Caco-2 (cell line): ENCODE measurements around the gene SLC46A1. TPM values are rescaled to one million over a fixed set of nuclear protein-coding genes. Genes with fewer than 3 reads are reported as not detected.

Experiments used
- BruUV-seq: library from RNA; stranded (reverse); fragments of 400-500 nt; replicated peaks from 2 replicates; lab custom pipeline; 2021; lab: Mats Ljungman, UMichigan
- CTCF ChIA-PET: fragments of 300-600 bp; sonication (Branson Sonifier 250); formaldehyde crosslinking; loops from one replicate; lab custom pipeline; 2022; ENCODE audit warnings: antibody characterized with exemption; lab: Charles Lee
- POLR2A ChIA-PET: fragments of 300-600 bp; sonication (Branson Sonifier 250); formaldehyde crosslinking; loops from one replicate; lab custom pipeline; 2022; ENCODE audit warnings: antibody characterized with exemption; lab: Charles Lee
- DNase-seq, 2 experiments: peaks; one replicate each; pipeline versions ENCODE4 v3.0.0 to v3.0.0-alpha.2; 2020 to 2022
- H3K27me3 ChIP-seq: replicated peaks from 2 replicates; pipeline ENCODE4 v1.6.0; 2011; ENCODE audit warnings: low read length; ENCODE audit not compliant: control insufficient read depth, insufficient read depth
- H3K36me3 ChIP-seq: 2 replicates; pipeline ENCODE4 v1.5.1; 2011; ENCODE audit warnings: low read length; ENCODE audit not compliant: control insufficient read depth, insufficient read depth
- H3K4me1 ChIP-seq: fragments of 250-450 bp; sonication (Bioruptor Pico); 2 replicates; pipeline ENCODE4 v1.5.1; 2020; ENCODE audit warnings: mild to moderate bottlenecking
- H3K4me3 ChIP-seq: 2 replicates; pipeline ENCODE4 v1.5.1; 2011; ENCODE audit warnings: low read depth, mild to moderate bottlenecking, control low read depth, low read length
- H3K9me3 ChIP-seq: fragments of 250-450 bp; sonication (Bioruptor Pico); 2 replicates; pipeline ENCODE4 v1.5.1; 2020; ENCODE audit warnings: mild to moderate bottlenecking, moderate library complexity
- H3K27ac Mint-ChIP-seq: one replicate; pipeline ENCODE4 v1.8.0; 2022; ENCODE audit warnings: mixed read lengths; ENCODE audit not compliant: unreplicated experiment
- H3K27me3 Mint-ChIP-seq: one replicate; pipeline ENCODE4 v1.8.0; 2022; ENCODE audit warnings: mixed read lengths; ENCODE audit not compliant: insufficient read depth, unreplicated experiment
- H3K36me3 Mint-ChIP-seq: one replicate; pipeline ENCODE4 v1.8.0; 2022; ENCODE audit warnings: mild to moderate bottlenecking, mixed read lengths; ENCODE audit not compliant: insufficient read depth, unreplicated experiment
- H3K4me1 Mint-ChIP-seq: one replicate; pipeline ENCODE4 v1.8.0; 2022; ENCODE audit warnings: low read depth, mixed read lengths; ENCODE audit not compliant: unreplicated experiment
- H3K4me3 Mint-ChIP-seq: one replicate; pipeline ENCODE4 v1.8.0; 2022; ENCODE audit warnings: mild to moderate bottlenecking, moderate library complexity, mixed read lengths; ENCODE audit not compliant: unreplicated experiment
- H3K9me3 Mint-ChIP-seq: one replicate; pipeline ENCODE4 v1.8.0; 2022; ENCODE audit warnings: mixed read lengths; ENCODE audit not compliant: unreplicated experiment
- CTCF ChIP-seq, 2 experiments: fragments of 200-600 bp in 1 of 2; IDR thresholded peaks; 1 replicate in 1 of 2; 2 replicates in 1 of 2; pipeline versions ENCODE4 v1.5.1 to v1.8.0; 2011 to 2022; ENCODE audit warnings: antibody characterized with exemption in 1 of 2, control low read depth in 1 of 2, inconsistent platforms in 1 of 2, low read depth in 1 of 2, low read length in 1 of 2, mild to moderate bottlenecking in 1 of 2, moderate library complexity in 1 of 2; ENCODE audit not compliant: insufficient read depth in 1 of 2, severe bottlenecking in 1 of 2, unreplicated experiment in 1 of 2
- intact Hi-C: fragments of 100-400 bp; cut with micrococcal nuclease; formaldehyde crosslinking; loops from one replicate; pipeline ENCODE4 v1.10.0; 2022; ENCODE audit not compliant: unreplicated experiment
- total RNA-seq: library from RNA; stranded (reverse); gene quantifications from 2 replicates; pipeline ENCODE4 v1.2.3, GENCODE V29; 2022

Gene SLC46A1
- total RNA-seq, 1 experiment from 2014 or later, result 114 TPM

GRCh38 chr17:28390141-28390540 lies 15.9 kb downstream of the SLC46A1 start:
- no peaks in the 10 kb centered on the region for H3K27me3 ChIP-seq
- H3K9me3 Mint-ChIP-seq, result no peaks in the 10 kb centered on the region
- H3K36me3 Mint-ChIP-seq, result peaks cover 29% of the 10 kb centered on the region
- ChIA-PET CTCF (no interaction called here), POLR2A (no interaction called here)
- no peak overlapping the region for H3K4me3 Mint-ChIP-seq
- H3K4me3 ChIP-seq, result no peak overlapping the region
- peak overlapping the region; percentile 21 for H3K27ac Mint-ChIP-seq
- H3K4me1 ChIP-seq, result peaks cover 58% of the 10 kb centered on the region
- no peak for DNase-seq
- peaks cover 3% of the 10 kb centered on the region for H3K36me3 ChIP-seq
- H3K27me3 Mint-ChIP-seq, result no peaks in the 10 kb centered on the region
- H3K9me3 ChIP-seq, result no peaks in the 10 kb centered on the region
- H3K4me1 Mint-ChIP-seq, result peaks cover 41% of the 10 kb centered on the region
- TF ChIP-seq CTCF (IDR thresholded peaks at IDR 0.05; ENCODE audit: insufficient read depth in 1 of 2, low read depth in 1 of 2, low read length in 1 of 2, severe bottlenecking in 1 of 2, unreplicated experiment in 1 of 2), result no peak
- no TSS peak for BruUV-seq
- intact Hi-C loops, result no loop called here

- H3K4me1 Mint-ChIP-seq, result peaks cover 30% of the 10 kb centered on the region
- H3K4me3 Mint-ChIP-seq, result no peak overlapping the region
- TF ChIP-seq CTCF (IDR thresholded peaks at IDR 0.05; ENCODE audit: insufficient read depth in 1 of 2, low read depth in 1 of 2, low read length in 1 of 2, severe bottlenecking in 1 of 2, unreplicated experiment in 1 of 2), result no peak
- H3K27me3 Mint-ChIP-seq, result no peaks in the 10 kb centered on the region
- ChIA-PET CTCF (interaction anchor here (0.6 kb wide), 1 partner anchor 136 kb away, joined by 3 read pairs; no protein-coding TSS in a partner anchor), POLR2A (no interaction called here)
- Histone ChIP-seq H3K4me3 (no peak overlapping the region), H3K27me3 (no peaks in the 10 kb centered on the region), H3K4me1 (peaks cover 51% of the 10 kb centered on the region), H3K36me3 (peaks cover 3% of the 10 kb centered on the region), H3K9me3 (no peaks in the 10 kb centered on the region)
- no TSS peak for BruUV-seq
- DNase-seq, result no peak
- H3K36me3 Mint-ChIP-seq, result peaks cover 17% of the 10 kb centered on the region
- no peak overlapping the region for H3K27ac Mint-ChIP-seq
- intact Hi-C loops, result no loop called here
- no peaks in the 10 kb centered on the region for H3K9me3 Mint-ChIP-seq
Measured at GRCh38 chr17:28388106-28388505, 17.9 kb downstream of the SLC46A1 start.

- Histone ChIP-seq H3K27me3 (no peaks in the 10 kb centered on the region), H3K9me3 (no peaks in the 10 kb centered on the region), H3K4me1 (peaks cover 42% of the 10 kb centered on the region), H3K36me3 (peaks cover 3% of the 10 kb centered on the region), H3K4me3 (no peak overlapping the region)
- DNase-seq, result no peak
- intact Hi-C loops, result no loop called here
- Mint-ChIP-seq H3K27ac (no peak overlapping the region), H3K36me3 (peaks cover 13% of the 10 kb centered on the region), H3K27me3 (no peaks in the 10 kb centered on the region), H3K4me3 (no peak overlapping the region), H3K9me3 (no peaks in the 10 kb centered on the region), H3K4me1 (peaks cover 26% of the 10 kb centered on the region)
- ChIA-PET POLR2A (interaction anchor here (0.7 kb wide), 1 partner anchor 474 kb away, joined by 3 read pairs; no protein-coding TSS in a partner anchor), CTCF (interaction anchor here (1.2 kb wide), 1 partner anchor 21 kb away, joined by 3 read pairs; no protein-coding TSS in a partner anchor)
- no TSS peak for BruUV-seq
- TF ChIP-seq CTCF (IDR thresholded peaks at IDR 0.05; ENCODE audit: insufficient read depth in 1 of 2, low read depth in 1 of 2, low read length in 1 of 2, severe bottlenecking in 1 of 2, unreplicated experiment in 1 of 2), result no peak
Measured at GRCh38 chr17:28386391-28386790, 19.6 kb downstream of the SLC46A1 start.
